OCI-LY7 (cell line): ENCODE data around the gene GPR35.

Experiments used
- EZH2phosphoT487 ChIP-seq: fragments of 200-600 bp; sonication (generic); IDR thresholded peaks from 2 replicates; pipeline ENCODE4 v1.6.1; 2018; ENCODE audit warnings: low read depth, borderline replicate concordance, mild to moderate bottlenecking, mixed run types, antibody characterized with exemption, low read length, moderate library complexity, mixed read lengths
- TF ChIP-seq, protein P1 (sequence below): fragments of 200-600 bp; sonication (generic); conservative IDR thresholded peaks from 2 replicates; pipeline ENCODE4 v1.5.1; 2014; ENCODE audit warnings: mild to moderate bottlenecking, antibody characterized with exemption, low read length, moderate library complexity, mixed read lengths

DNA sequence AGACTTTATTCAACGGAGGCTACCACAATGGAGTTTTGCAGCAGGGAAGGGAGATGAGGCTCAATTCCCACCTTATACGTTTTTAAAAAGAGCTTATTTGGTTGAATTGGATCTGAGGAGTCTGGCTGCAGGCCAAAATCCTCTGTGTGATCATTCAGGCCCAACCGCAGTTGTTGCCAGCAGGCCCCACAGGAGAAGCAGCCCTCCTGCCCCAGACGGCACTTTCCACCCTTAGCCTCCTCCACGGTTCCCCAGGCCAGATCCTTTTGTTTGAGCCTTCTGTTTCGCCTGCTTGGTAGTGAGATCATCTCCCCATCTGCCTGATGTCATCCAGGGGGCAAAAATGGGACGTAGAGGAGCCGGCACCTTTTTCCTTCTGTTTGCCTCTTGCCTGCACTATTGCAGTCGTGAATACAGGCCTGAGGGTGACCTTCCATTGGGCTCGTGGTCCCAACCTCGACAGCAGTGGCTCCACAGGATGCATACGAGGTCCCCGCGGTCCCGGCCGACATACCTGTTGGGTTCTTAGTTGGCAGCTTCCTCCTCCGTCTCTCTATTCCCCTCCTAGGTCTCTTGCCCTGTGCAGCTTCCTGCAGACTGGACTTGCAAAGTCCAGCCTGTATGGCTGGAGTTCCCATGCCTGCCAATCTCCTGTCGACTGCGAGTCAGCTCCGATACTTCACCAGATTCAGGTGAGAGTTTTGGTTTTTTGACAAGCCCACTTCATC lies 9.3 kb upstream of the GPR35 start:
- TF ChIP-seq, protein P1, sequence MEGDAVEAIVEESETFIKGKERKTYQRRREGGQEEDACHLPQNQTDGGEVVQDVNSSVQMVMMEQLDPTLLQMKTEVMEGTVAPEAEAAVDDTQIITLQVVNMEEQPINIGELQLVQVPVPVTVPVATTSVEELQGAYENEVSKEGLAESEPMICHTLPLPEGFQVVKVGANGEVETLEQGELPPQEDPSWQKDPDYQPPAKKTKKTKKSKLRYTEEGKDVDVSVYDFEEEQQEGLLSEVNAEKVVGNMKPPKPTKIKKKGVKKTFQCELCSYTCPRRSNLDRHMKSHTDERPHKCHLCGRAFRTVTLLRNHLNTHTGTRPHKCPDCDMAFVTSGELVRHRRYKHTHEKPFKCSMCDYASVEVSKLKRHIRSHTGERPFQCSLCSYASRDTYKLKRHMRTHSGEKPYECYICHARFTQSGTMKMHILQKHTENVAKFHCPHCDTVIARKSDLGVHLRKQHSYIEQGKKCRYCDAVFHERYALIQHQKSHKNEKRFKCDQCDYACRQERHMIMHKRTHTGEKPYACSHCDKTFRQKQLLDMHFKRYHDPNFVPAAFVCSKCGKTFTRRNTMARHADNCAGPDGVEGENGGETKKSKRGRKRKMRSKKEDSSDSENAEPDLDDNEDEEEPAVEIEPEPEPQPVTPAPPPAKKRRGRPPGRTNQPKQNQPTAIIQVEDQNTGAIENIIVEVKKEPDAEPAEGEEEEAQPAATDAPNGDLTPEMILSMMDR: no peak
- TF ChIP-seq EZH2phosphoT487: no peak
